GM19035 (cell line): ENCODE measurements around the gene SLC6A4.
"Not testable (repeated sequence)": the region's sequence is repeated elsewhere in the genome, so short reads cannot be mapped to it uniquely, and the experiment has no call there.

ENCODE experiments used
- ATAC-seq: cut with Tn5 transposase; IDR thresholded peaks from one replicate; pipeline ENCODE4 v1.9.1; 2021; ENCODE audit not compliant: unreplicated experiment

Gene SLC6A4

DNA sequence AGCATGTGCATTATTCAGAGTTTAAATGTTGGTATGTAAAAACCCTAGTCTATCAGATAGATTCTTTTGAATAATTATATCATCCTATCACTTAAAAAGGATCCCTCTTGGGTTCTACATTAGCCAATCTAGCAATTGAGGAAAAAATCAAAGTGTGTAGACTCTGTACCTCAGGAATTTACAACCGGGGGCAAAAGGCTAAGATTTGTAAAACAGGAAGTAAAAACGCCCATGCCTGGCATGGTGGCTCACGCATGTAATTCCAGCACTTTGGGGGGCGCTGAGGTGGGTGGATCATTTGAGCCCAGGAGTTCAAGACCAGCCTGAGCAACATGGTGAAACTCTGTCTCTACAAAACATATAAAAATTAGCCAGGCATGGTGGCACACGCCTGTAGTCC is 58.6 kb downstream of the SLC6A4 start:
- ATAC-seq: no peak

DNA sequence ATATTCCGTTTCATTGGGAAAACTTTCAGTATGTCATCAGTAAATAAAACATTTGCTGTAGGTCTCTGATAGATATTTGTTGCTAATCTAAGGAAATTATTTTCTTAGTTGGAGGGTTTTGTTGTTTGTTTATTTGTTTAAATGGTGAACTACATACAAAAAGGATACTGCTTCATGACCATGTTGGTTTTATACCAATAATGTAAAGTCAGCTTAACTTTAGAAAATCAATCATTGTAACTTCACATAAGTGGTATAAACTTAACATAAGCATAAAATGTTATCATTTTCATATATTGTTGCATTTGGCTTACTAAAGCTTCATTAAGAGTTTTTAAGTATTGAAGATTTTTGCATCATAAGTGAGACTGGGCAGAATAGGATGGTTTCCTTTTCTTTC is 60.9 kb downstream of the SLC6A4 start:
- ATAC-seq: no peak

DNA sequence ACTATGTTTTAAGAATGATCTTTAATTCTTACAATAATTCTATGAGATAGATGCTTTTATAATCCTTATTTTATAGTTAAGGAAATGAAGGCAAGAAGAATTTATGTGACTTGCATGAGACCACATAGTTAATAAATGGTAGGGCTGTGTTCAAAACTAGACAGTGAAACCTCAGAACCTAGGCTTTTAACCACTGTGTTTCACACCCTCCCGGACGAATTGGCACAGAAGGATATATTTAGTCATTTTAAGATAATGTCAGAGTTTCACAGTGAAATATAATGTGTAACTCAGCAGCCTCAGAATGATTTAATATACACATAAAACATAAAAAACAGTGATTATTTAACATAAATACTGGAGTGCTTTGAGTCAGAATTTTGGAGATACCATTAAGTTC is 61.8 kb downstream of the SLC6A4 start:
- peak; percentile 69 for ATAC-seq

DNA sequence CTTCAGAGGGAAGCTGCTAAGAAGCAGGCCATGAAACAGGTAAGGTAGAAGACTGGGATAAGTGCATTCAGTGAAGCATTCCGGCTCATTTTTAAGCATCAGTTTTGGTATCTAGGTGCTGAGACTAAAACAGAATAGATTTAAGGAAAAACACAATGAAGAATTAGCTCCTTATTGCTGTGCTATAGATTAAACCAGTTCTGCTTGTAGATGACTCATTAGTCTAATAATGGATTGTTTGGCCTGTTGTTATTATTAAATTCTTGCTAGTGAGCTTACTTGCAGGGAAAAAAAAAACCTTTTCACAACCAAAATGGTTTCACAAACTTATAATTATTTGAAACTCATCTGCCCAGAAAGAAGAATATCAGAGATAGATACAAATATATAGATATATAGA is 62.9 kb downstream of the SLC6A4 start:
- no peak for ATAC-seq

DNA sequence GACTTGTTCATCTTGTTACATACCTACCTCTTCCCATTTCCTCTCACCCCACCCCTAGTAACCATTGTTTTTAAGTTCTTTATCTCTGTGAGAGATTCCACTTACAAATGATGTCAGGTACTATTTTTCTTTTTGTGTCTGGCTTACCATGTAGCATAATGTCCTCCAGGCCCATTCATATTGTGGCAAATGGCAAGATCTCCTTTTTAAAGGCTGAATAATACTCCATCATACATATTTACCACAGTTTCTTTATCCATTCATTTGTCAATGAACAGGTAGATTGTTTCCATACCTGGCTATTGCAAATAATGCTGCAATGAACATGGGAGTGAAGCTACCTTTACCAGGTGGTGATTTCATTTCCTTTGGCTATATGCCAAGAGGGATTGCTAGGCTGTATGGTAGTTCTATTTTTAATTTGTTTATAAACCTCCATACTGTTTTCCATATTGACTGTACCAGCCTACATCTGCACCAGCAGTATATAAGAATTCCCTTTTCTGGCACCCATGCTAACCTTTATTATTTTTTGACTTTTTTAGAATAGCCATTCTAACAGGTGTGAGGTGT is 65.0 kb downstream of the SLC6A4 start:
- no peak for ATAC-seq

DNA sequence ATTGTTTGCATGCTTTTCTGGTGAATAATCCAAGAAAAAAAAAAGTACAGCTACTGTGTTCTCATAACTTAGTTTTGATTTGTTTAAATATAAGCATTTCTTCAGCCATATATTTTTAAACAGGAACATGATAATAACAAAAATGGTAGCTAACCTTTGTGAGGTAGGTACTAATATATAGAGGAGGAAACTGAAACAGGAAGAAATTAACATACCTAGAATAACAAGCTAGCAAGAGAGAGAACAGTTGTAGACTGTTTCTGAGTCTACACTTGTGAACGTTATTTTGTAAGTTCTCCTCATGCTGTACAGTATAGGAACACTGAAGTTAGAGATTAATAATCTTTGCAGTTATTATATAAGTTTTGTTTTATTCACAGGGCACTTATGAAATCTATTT is 69.5 kb downstream of the SLC6A4 start:
- no peak for ATAC-seq

DNA sequence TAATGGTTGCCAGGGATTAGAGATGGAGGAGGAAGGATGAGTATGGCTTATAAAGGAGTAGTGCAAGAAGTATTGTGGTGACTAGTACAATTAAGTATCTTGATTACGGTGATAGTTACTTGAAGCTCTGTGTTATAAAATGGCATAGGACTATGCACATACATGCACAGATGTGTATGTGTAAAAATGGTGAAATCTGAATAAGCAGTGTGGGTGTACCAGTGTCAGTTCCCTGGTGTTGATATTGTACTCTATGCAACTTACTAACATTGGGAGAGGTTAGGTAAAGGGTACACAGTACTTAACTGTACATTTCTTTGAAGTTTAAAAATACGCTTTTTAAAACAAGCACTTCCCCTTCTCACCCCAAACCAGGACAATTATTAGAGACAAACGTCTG is 70.3 kb downstream of the SLC6A4 start:
- ATAC-seq: no peak

DNA sequence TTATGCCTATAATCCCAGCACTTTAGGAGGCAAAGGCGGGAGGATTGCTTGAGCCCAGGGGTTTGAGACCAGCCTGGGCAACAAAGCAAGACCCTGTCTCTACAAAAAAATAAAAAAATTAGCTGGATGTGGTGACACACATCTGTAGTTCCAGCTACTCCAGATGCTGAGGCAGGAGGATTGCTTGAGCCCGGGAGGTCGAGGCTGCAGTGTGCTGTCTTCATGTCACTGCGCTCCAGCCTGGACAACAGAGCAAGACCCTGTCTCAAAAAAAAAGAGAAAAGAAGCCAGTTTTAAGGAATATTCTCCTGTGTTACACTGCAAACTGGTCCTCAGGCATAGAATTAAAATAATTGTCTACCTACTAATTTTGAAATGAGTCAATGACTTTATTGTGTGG is 71.0 kb downstream of the SLC6A4 start:
- ATAC-seq: no peak

DNA sequence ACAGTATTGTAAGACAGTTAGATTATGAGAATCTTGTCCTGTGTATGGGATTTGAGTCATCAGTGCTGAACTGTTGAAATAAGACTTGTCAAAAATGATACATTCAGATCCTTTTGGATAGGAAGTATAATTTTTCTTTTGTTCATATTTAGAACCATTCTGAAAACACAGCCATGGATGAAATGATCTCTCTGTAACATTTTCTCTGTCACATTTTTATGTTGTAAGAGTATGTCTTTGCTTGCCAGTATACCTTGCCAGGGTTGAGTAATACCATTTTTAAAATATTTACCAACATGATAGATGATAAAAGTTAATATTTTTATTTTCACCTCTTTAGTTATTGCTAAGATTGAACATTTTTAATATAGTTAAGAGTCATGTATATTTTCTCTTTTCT is 73.9 kb downstream of the SLC6A4 start:
- no peak for ATAC-seq

DNA sequence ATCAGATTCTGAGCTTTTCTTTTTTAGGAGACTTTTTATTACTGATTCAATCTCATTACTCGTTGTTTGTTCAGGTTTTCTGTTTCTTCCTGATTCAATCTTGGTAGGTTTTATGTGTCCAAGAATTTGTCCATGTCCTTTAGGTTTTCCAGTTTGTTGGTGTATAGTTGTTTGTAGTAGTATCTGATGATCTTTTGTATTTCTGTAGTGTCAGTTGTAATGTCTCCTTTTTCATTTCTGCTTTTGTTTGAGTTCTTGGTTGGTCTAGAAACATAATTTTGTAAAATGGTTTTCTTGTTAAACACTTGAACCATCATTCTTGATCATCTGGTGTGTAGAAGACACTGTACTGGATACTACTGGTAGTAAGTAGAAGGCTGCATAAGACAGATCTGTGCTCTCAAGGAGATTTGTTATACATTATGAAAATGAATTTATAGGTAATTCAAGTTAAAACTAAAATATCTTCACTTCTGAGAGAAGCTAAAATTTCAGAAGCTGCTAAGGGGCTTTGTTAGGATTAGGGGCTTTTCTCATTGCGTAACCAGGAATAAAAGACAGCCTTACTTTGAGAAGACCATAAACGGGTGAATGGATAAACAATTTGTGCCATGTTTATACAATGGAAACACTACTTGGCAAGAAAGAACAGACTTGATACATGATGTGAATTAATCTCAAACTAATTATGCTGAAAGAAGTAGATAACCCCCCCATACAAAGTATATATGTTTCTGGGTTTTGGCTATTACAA is 74.9 kb downstream of the SLC6A4 start:
- ATAC-seq: no peak

DNA sequence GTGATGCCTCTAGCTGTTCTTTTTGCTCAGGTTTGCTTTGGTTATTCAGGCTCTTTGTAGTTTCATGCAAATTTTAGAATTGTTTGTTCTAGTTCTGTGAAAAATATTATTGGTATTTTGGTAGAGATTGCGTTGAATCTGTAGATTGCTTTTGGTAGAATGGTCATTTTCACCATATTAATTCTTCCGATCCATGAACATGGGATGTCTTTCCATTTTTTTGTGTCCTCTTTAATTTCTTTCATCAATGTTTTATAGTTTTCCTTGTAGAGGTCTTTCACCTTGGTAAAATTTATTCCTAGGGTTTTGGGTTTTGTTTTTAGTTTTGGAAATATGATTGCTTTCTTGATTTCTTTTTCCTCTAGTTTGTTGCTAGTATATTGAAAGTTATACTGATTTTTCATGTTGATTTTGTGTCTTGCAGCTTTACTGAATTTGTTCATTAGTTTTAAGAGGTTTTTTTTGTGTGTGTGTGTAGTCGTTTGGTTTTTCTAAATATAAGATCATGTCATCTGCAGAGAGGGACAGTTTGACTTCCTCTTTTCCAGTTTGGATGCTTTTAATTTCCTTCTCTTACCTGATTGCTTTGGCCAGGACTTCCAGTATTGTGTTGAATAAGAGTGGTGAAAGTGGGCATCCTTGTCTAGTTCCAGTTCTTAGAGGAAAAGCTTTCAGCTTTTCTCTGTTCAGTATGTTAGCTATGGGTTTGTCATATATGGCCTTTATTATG is 76.4 kb downstream of the SLC6A4 start:
- no peak for ATAC-seq

DNA sequence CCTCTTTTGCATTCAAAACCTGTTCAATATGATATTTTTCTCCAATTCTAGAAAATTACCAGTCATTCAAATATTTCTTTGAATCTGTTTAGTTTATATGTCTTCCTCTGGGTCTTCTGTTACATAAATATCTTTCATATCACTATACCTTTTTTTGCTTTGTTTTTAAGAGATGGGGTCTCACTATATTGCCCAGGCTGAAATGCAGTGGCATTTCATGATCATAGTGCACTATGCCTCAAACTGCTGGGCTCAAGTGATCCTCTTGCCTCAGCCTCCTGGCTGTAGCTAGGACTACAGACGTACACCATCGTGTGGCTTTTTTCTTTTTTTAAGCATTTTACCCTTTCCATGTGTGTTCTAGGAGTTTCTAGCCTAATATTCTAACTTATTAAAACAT is 80.1 kb downstream of the SLC6A4 start:
- no peak for ATAC-seq

DNA sequence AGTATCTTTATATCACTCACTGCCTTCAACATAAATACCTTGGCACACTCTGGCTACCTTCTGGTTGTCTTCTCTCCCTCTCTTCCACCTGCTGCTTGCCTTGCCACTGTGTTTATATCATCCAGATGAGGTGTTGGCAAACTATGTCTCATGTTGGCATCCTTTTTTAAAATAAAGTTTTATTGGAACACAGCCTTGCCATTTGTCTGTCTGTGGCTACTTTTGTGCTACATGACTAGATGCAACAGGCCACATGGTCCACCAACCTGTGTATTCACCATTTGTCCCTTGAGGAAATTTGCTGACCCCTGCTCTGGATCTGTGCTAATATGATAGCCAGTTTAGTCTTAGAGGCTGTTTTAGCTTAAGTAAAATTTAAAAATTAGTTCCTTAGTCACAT is 82.0 kb downstream of the SLC6A4 start:
- no peak for ATAC-seq

DNA sequence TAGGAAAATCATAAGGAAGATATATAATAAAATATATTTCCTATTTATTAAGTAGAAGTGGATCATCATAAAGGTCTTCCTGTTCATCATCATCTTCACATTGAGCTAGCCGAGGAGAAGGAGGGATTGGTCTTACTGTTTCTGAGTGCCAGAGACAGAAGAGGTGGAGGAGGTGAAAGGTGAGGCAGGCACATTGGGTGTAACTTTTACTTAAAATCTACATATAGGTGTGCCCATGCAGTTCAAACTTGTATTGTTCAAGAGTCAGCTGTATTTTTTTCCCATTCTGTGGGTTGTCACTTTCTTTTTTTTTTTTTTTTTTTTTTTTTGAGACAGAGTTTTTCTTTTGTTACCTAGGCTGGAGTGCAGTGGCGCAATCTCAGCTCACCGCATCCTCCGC is 84.0 kb downstream of the SLC6A4 start:
- ATAC-seq: no peak

DNA sequence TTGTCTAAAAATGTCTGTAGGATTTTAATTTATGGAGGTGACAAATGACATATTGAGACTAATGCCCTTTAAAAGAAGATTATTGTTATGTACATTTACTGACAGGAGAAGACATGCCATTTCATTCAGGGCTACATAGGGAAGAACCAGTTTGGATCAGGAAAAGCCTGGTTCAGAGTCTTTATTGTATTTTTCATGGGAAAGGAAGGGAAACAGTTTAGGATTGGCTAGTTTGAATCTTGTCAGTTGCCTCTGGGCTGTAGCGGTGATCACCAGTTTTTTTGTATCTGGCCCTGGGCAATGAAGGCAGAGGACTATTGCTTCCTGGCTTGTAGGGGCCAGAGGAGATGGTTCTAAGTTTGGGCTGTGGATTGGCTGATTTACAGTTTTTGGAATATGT is 87.1 kb downstream of the SLC6A4 start:
- ATAC-seq: no peak

DNA sequence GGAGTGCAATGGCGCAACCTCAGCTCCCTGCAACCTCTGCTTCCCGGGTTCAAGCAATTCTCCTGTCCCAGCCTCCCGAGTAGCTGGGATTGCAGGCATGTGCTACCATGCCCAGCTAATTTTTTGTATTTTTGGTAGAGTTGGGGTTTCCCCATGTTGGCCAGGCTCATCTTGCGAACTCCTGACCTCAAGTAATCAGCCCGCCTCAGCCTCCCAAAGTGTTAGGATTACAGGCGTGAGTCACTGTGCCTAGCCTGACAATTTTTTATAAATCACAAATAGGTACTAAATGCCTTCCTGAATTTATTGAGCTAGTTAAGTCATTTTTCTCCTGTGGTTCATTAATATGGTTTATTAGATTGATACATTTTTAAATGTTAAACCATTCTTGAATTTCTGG is 87.6 kb downstream of the SLC6A4 start:
- ATAC-seq: not testable (repeated sequence)
